ENCODE data around the gene KLF2.

KLF2 gene

GRCh38 chr19:16361254-16361653 is 36.6 kb downstream of the KLF2 start:
- H3K4me2 ChIP-seq (ENCODE audit: low read depth, low read length), result no peak overlapping the region
- peaks cover 16% of the 10 kb centered on the region for H3K4me1 ChIP-seq (ENCODE audit: low read length)
- no peaks in the 10 kb centered on the region for H3K36me3 ChIP-seq (replicated peaks; ENCODE audit: insufficient read depth, low read length)
- no peak overlapping the region for H3K4me3 ChIP-seq (ENCODE audit: low read length)
- no peak overlapping the region for H3K27ac ChIP-seq (ENCODE audit: low read length)
- no peaks in the 10 kb centered on the region for H4K20me1 ChIP-seq (ENCODE audit: insufficient read depth, low read length)
- H3F3A ChIP-seq (ENCODE audit: insufficient read depth, low read length), result peaks cover 7% of the 10 kb centered on the region
- H3K9me3 ChIP-seq (replicated peaks; ENCODE audit: insufficient read depth, low read length), result no peaks in the 10 kb centered on the region
- H3K27me3 ChIP-seq (replicated peaks; ENCODE audit: insufficient read depth, low read length), result no peaks in the 10 kb centered on the region
- no peak for DNase-seq
- H3K9ac ChIP-seq (ENCODE audit: low read length), result no peak overlapping the region
- H2AFZ ChIP-seq (ENCODE audit: low read length), result no peak overlapping the region
- no peak for TF ChIP-seq EZH2 (optimal IDR thresholded peaks at IDR 0.05; ENCODE audit: low read depth, low read length)
- no peak for TF ChIP-seq CTCF (IDR thresholded peaks at IDR 0.05; ENCODE audit: low read length)
- no peak for TF ChIP-seq EZH2phosphoT487 (IDR thresholded peaks at IDR 0.05; ENCODE audit: low read length)
- H3K9me2 ChIP-seq (replicated peaks; ENCODE audit: insufficient read depth, low read length), result no peaks in the 10 kb centered on the region
- H3K79me2 ChIP-seq (ENCODE audit: low read length), result peaks cover 4% of the 10 kb centered on the region; the same call in 1 of the 2 replicates

GRCh38 chr19:16361926-16362325 is 37.3 kb downstream of the KLF2 start:
- H3K27ac ChIP-seq (ENCODE audit: low read length), result no peak overlapping the region
- no peak overlapping the region for H2AFZ ChIP-seq (ENCODE audit: low read length)
- H3K9me3 ChIP-seq (replicated peaks; ENCODE audit: insufficient read depth, low read length), result no peaks in the 10 kb centered on the region
- H3K4me3 ChIP-seq (ENCODE audit: low read length), result no peak overlapping the region
- no peaks in the 10 kb centered on the region for H3K27me3 ChIP-seq (replicated peaks; ENCODE audit: insufficient read depth, low read length)
- H3K4me2 ChIP-seq (ENCODE audit: low read depth, low read length), result no peak overlapping the region
- no peaks in the 10 kb centered on the region for H3K36me3 ChIP-seq (replicated peaks; ENCODE audit: insufficient read depth, low read length)
- H4K20me1 ChIP-seq (ENCODE audit: insufficient read depth, low read length), result no peaks in the 10 kb centered on the region
- peaks cover 4% of the 10 kb centered on the region; the same call in 1 of the 2 replicates for H3K79me2 ChIP-seq (ENCODE audit: low read length)
- no peaks in the 10 kb centered on the region for H3K9me2 ChIP-seq (replicated peaks; ENCODE audit: insufficient read depth, low read length)
- TF ChIP-seq EZH2 (optimal IDR thresholded peaks at IDR 0.05; ENCODE audit: low read depth, low read length) (no peak), CTCF (IDR thresholded peaks at IDR 0.05; ENCODE audit: low read length) (no peak), EZH2phosphoT487 (IDR thresholded peaks at IDR 0.05; ENCODE audit: low read length) (no peak)
- H3K9ac ChIP-seq (ENCODE audit: low read length), result no peak overlapping the region
- peaks cover 20% of the 10 kb centered on the region for H3K4me1 ChIP-seq (ENCODE audit: low read length)
- H3F3A ChIP-seq (ENCODE audit: insufficient read depth, low read length), result peaks cover 14% of the 10 kb centered on the region
- no peak for DNase-seq

- Histone ChIP-seq H3K9me3 (replicated peaks; ENCODE audit: insufficient read depth, low read length) (no peaks in the 10 kb centered on the region), H3K27ac (ENCODE audit: low read length) (no peak overlapping the region), H4K20me1 (ENCODE audit: insufficient read depth, low read length) (no peaks in the 10 kb centered on the region), H3K9me2 (replicated peaks; ENCODE audit: insufficient read depth, low read length) (no peaks in the 10 kb centered on the region), H3F3A (ENCODE audit: insufficient read depth, low read length) (peaks cover 26% of the 10 kb centered on the region), H3K79me2 (ENCODE audit: low read length) (peaks cover 4% of the 10 kb centered on the region), H3K4me2 (ENCODE audit: low read depth, low read length) (no peak overlapping the region), H3K9ac (ENCODE audit: low read length) (no peak overlapping the region), H3K4me1 (ENCODE audit: low read length) (peaks cover 31% of the 10 kb centered on the region), H2AFZ (ENCODE audit: low read length) (no peak overlapping the region), H3K36me3 (replicated peaks; ENCODE audit: insufficient read depth, low read length) (no peaks in the 10 kb centered on the region), H3K4me3 (ENCODE audit: low read length) (no peak overlapping the region), H3K27me3 (replicated peaks; ENCODE audit: insufficient read depth, low read length) (no peaks in the 10 kb centered on the region)
- no peak for DNase-seq
- TF ChIP-seq CTCF (IDR thresholded peaks at IDR 0.05; ENCODE audit: low read length) (no peak), EZH2phosphoT487 (IDR thresholded peaks at IDR 0.05; ENCODE audit: low read length) (no peak), EZH2 (optimal IDR thresholded peaks at IDR 0.05; ENCODE audit: low read depth, low read length) (no peak)
Measured at GRCh38 chr19:16363133-16363851, 38.7 kb downstream of the KLF2 start.
